ENCODE measurements around the gene FMNL2. TPM values are rescaled to one million over a fixed set of nuclear protein-coding genes. Genes with fewer than 3 reads are reported as not detected.

The FMNL2 gene
- total RNA-seq, 1 experiment from 2014 or later, result 33.6 TPM

DNA sequence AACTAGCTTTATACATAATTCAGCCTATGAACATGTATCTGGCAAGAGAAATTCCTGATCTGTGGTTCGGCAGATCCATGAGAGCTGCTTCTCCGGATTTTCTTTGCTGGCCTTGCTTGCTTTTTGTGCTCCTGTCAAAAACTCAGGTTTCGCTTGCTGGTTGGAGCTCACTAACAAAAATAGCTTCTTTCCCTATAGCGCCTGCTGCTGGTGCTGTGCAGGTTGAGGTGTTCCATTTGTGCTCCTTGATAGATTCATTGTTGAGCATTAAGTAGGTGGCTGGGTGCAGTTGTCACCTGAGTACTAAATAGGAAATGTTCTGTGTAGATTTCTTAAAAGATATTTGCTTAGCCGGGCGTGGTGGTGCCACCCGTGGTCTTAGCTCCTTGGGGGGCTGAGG lies 234.2 kb downstream of the FMNL2 start:
- no peak overlapping the region for H3K27ac ChIP-seq (ENCODE audit: insufficient read length, low read depth, low read length)
- H3K4ac ChIP-seq (ENCODE audit: low read depth, low read length), result no peak overlapping the region
- no peak overlapping the region for H2BK15ac ChIP-seq (ENCODE audit: low read depth, low read length)
- no peak overlapping the region for H2BK12ac ChIP-seq (ENCODE audit: insufficient read length, low read depth, low read length)
- no peak overlapping the region for H3K56ac ChIP-seq (ENCODE audit: insufficient read length, low read depth, low read length)
- H3K9ac ChIP-seq (ENCODE audit: extremely low read depth, insufficient read length, low read length), result no peak overlapping the region
- no peak overlapping the region for H3T11ph ChIP-seq (ENCODE audit: low read length)
- H3K14ac ChIP-seq (ENCODE audit: insufficient read depth, low read length), result no peak overlapping the region
- no CpG with 5 or more reads among the region's 7 CpGs for WGBS (ENCODE audit: extremely low coverage, insufficient read length, low lambda C conversion rate)
- H3K9me3 ChIP-seq (ENCODE audit: control insufficient read depth, low read depth, low read length), result no peaks in the 10 kb centered on the region
- H2BK120ac ChIP-seq (ENCODE audit: low read depth, low read length, poor library complexity, severe bottlenecking), result no peak overlapping the region
- Mint-ChIP-seq H3K4me1 (peaks cover 14 to 17% of the 10 kb centered on the region in 2 experiments), H3K4me3 (no peak overlapping the region), H3K9me3 (no peaks in the 10 kb centered on the region), H3K36me3 (ENCODE audit: insufficient read depth in 1 of 3, low read depth in 3 of 3) (peaks cover 0 to 13% (median 0%) of the 10 kb centered on the region in 3 experiments; a peak in 1 of 7 replicates), H3K27me3 (ENCODE audit: low read depth) (no peaks in the 10 kb centered on the region), H3K27ac (no peak overlapping the region; a peak in 1 of 7 replicates)
- no peak overlapping the region for H2BK20ac ChIP-seq (ENCODE audit: low read depth, low read length, poor library complexity, severe bottlenecking)
- no peaks in the 10 kb centered on the region for H3K79me1 ChIP-seq (ENCODE audit: insufficient read depth, low read depth, low read length, poor library complexity, severe bottlenecking)
- no peak overlapping the region for H4K8ac ChIP-seq (replicated peaks; ENCODE audit: insufficient read length, low read depth, low read length)
- H2AK5ac ChIP-seq (ENCODE audit: insufficient read length, low read length), result no peak overlapping the region
- H3K27me3 ChIP-seq (ENCODE audit: insufficient read depth, low read length), result no peaks in the 10 kb centered on the region
- no peak overlapping the region for H3K23ac ChIP-seq (ENCODE audit: insufficient read length, low read depth, low read length)
- no peaks in the 10 kb centered on the region for H4K20me1 ChIP-seq (ENCODE audit: control insufficient read depth, insufficient read depth, insufficient read length)
- TF ChIP-seq CTCF (conservative IDR thresholded peaks at IDR 0.05), result peak; percentile 50
- no peak overlapping the region for H2BK5ac ChIP-seq (ENCODE audit: insufficient read length, low read length)
- DNase-seq, result no peak
- H4K5ac ChIP-seq (ENCODE audit: insufficient read length, low read depth, low read length), result no peak overlapping the region
- no peak overlapping the region for H3K18ac ChIP-seq (ENCODE audit: insufficient read length, low read depth, low read length)
- H3K4me1 ChIP-seq (ENCODE audit: insufficient read depth, low read length), result no peaks in the 10 kb centered on the region
- H3K23me2 ChIP-seq (ENCODE audit: insufficient read length, low read depth, low read length, poor library complexity, severe bottlenecking), result no peaks in the 10 kb centered on the region
- H2AFZ ChIP-seq (ENCODE audit: low read length), result no peak overlapping the region
- no peak overlapping the region for H3K4me2 ChIP-seq (ENCODE audit: insufficient read depth, insufficient read length, low read length)
- H3K79me2 ChIP-seq (ENCODE audit: insufficient read depth, low read length), result no peaks in the 10 kb centered on the region; the same call in 1 of the 2 replicates
- H4K91ac ChIP-seq (ENCODE audit: insufficient read length, low read depth, low read length), result no peak overlapping the region

All from H9 (cell line).